MM.1S (cell line): Measurements from ENCODE around the gene SLX9.

Experiments
- EZH2 ChIP-seq: fragments of 300-600 bp; sonication (generic); optimal IDR thresholded peaks from 2 replicates; pipeline ENCODE3; 2017; ENCODE audit warnings: low read depth, mild to moderate bottlenecking, antibody characterized with exemption, low read length, mixed read lengths
- TF ChIP-seq, protein P1 (sequence below): fragments of 300-600 bp; sonication (generic); IDR thresholded peaks from 2 replicates; pipeline ENCODE4 v1.5.1; 2016; ENCODE audit warnings: antibody characterized with exemption, low read length, mixed read lengths

GRCh38 chr21:45011911-45012661, 72.3 kb downstream of the SLX9 start:
- TF ChIP-seq, protein P1, sequence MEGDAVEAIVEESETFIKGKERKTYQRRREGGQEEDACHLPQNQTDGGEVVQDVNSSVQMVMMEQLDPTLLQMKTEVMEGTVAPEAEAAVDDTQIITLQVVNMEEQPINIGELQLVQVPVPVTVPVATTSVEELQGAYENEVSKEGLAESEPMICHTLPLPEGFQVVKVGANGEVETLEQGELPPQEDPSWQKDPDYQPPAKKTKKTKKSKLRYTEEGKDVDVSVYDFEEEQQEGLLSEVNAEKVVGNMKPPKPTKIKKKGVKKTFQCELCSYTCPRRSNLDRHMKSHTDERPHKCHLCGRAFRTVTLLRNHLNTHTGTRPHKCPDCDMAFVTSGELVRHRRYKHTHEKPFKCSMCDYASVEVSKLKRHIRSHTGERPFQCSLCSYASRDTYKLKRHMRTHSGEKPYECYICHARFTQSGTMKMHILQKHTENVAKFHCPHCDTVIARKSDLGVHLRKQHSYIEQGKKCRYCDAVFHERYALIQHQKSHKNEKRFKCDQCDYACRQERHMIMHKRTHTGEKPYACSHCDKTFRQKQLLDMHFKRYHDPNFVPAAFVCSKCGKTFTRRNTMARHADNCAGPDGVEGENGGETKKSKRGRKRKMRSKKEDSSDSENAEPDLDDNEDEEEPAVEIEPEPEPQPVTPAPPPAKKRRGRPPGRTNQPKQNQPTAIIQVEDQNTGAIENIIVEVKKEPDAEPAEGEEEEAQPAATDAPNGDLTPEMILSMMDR: no peak
- no peak for TF ChIP-seq EZH2
